WTC11 (cell line): ENCODE measurements around the gene POLR2M. TPM values are rescaled to one million over a fixed set of nuclear protein-coding genes. Genes with fewer than 3 reads are reported as not detected.

Source experiments
- ATAC-seq: fragments of 200-7000 bp; cut with Tn5 transposase; 2 replicates; pipeline ENCODE4 v1.10.0; 2021; ENCODE audit warnings: mild to moderate bottlenecking, moderate library complexity
- CTCF ChIA-PET: fragments of 300-600 bp; sonication (Branson Sonifier 250); formaldehyde crosslinking; loops from one replicate; lab custom pipeline; 2021; ENCODE audit warnings: antibody characterized with exemption; lab: Charles Lee
- POLR2A ChIA-PET: fragments of 350-600 bp; sonication (Branson Sonifier 250); formaldehyde crosslinking; loops from one replicate; lab custom pipeline; 2021; ENCODE audit warnings: antibody characterized with exemption; lab: Charles Lee
- DNase-seq: peaks from one replicate; pipeline ENCODE4 v3.0.0; 2021; ENCODE audit warnings: low spot score
- H3K27ac Mint-ChIP-seq: 2 replicates; pipeline ENCODE4 v1.8.0; 2021; ENCODE audit warnings: mixed read lengths
- H3K27me3 Mint-ChIP-seq: 2 replicates; pipeline ENCODE4 v1.8.0; 2021; ENCODE audit warnings: low read depth, mild to moderate bottlenecking, moderate library complexity, mixed read lengths
- H3K36me3 Mint-ChIP-seq: 2 replicates; pipeline ENCODE4 v1.8.0; 2021; ENCODE audit warnings: mixed read lengths
- H3K4me1 Mint-ChIP-seq: 2 replicates; pipeline ENCODE4 v1.8.0; 2022; ENCODE audit warnings: mixed read lengths
- H3K4me3 Mint-ChIP-seq: 2 replicates; pipeline ENCODE4 v1.8.0; 2021; ENCODE audit warnings: mild to moderate bottlenecking, moderate library complexity, mixed read lengths
- H3K9me3 Mint-ChIP-seq: 2 replicates; pipeline ENCODE4 v1.8.0; 2021; ENCODE audit warnings: mixed read lengths
- ATF1 ChIP-seq: sonication (generic); formaldehyde crosslinking; IDR thresholded peaks from 2 replicates; pipeline ENCODE4 v1.8.1; 2023; ENCODE audit warnings: mild to moderate bottlenecking, moderate library complexity, missing genetic modification reagents
- CBFB ChIP-seq: sonication (generic); formaldehyde crosslinking; IDR thresholded peaks from 2 replicates; pipeline ENCODE4 v1.8.1; 2022; ENCODE audit warnings: mild to moderate bottlenecking, low read depth, missing genetic modification reagents
- ESRRA ChIP-seq: sonication (generic); formaldehyde crosslinking; IDR thresholded peaks from 2 replicates; pipeline ENCODE4 v1.8.1; 2022; ENCODE audit warnings: mild to moderate bottlenecking, missing genetic modification reagents, borderline replicate concordance
- ETV6 ChIP-seq: sonication (generic); formaldehyde crosslinking; IDR thresholded peaks from 2 replicates; pipeline ENCODE4 v1.8.1; 2022; ENCODE audit warnings: mild to moderate bottlenecking, missing genetic modification reagents
- MYBL2 ChIP-seq: sonication (generic); formaldehyde crosslinking; IDR thresholded peaks from 2 replicates; pipeline ENCODE4 v1.8.1; 2023; ENCODE audit warnings: mild to moderate bottlenecking, moderate library complexity, missing genetic modification reagents
- NFATC4 ChIP-seq: fragments of 250-450 bp; sonication (Bioruptor Pico); IDR thresholded peaks from 2 replicates; pipeline ENCODE4 v1.9.0; 2021; ENCODE audit warnings: mild to moderate bottlenecking
- NFYB ChIP-seq: sonication (generic); formaldehyde crosslinking; conservative IDR thresholded peaks from 2 replicates; pipeline ENCODE4 v1.8.0; 2022; ENCODE audit warnings: low read depth, missing genetic modification reagents
- NR2C2 ChIP-seq: sonication (generic); formaldehyde crosslinking; IDR thresholded peaks from 2 replicates; pipeline ENCODE4 v1.8.0; 2022; ENCODE audit warnings: mild to moderate bottlenecking, missing genetic modification reagents
- NR3C1 ChIP-seq: sonication (generic); formaldehyde crosslinking; conservative IDR thresholded peaks from 2 replicates; pipeline ENCODE4 v1.8.1; 2023; ENCODE audit warnings: low read depth, mild to moderate bottlenecking, missing genetic modification reagents
- TEAD1 ChIP-seq: sonication (generic); formaldehyde crosslinking; IDR thresholded peaks from 2 replicates; pipeline ENCODE4 v1.8.0; 2022; ENCODE audit warnings: mild to moderate bottlenecking, missing genetic modification reagents
- ZBTB21 ChIP-seq: sonication (generic); formaldehyde crosslinking; IDR thresholded peaks from 2 replicates; pipeline ENCODE4 v1.8.1; 2023; ENCODE audit warnings: mild to moderate bottlenecking, missing genetic modification reagents, borderline replicate concordance
- total RNA-seq: library from RNA; stranded (reverse); gene quantifications from 3 replicates; pipeline ENCODE4 v1.2.3, GENCODE V29; 2021
- TF ChIP-seq, protein P1 (sequence below): fragments of 250-450 bp; sonication (Bioruptor Pico); conservative IDR thresholded peaks from 2 replicates; pipeline ENCODE4 v1.9.0; 2021; ENCODE audit warnings: mild to moderate bottlenecking
- TF ChIP-seq, protein P2 (sequence below): sonication (generic); formaldehyde crosslinking; IDR thresholded peaks from 2 replicates; pipeline ENCODE4 v1.8.0; 2023; ENCODE audit warnings: missing genetic modification reagents
- TF ChIP-seq, protein P3 (sequence below): sonication (generic); formaldehyde crosslinking; IDR thresholded peaks from 2 replicates; pipeline ENCODE4 v1.8.1; 2023; ENCODE audit warnings: mild to moderate bottlenecking, missing genetic modification reagents, moderate library complexity
- TF ChIP-seq, protein P4 (sequence below): fragments of 250-450 bp; sonication (Bioruptor Pico); IDR thresholded peaks from 2 replicates; pipeline ENCODE4 v1.9.0; 2021; ENCODE audit warnings: mild to moderate bottlenecking, borderline replicate concordance
- TF ChIP-seq, protein P5 (sequence below): sonication (generic); formaldehyde crosslinking; IDR thresholded peaks from 2 replicates; pipeline ENCODE4 v1.8.1; 2022; ENCODE audit warnings: low read depth, missing genetic modification reagents, borderline replicate concordance
- TF ChIP-seq, protein P6 (sequence below): fragments of 250-450 bp; sonication (Bioruptor Pico); IDR thresholded peaks from 2 replicates; pipeline ENCODE4 v1.8.0; 2021; ENCODE audit warnings: mild to moderate bottlenecking
- TF ChIP-seq, protein P7 (sequence below): fragments of 250-450 bp; sonication (Bioruptor Pico); IDR thresholded peaks from 2 replicates; pipeline ENCODE4 v1.9.0; 2021; ENCODE audit warnings: mild to moderate bottlenecking

The POLR2M gene
- total RNA-seq, 1 experiment from 2014 or later, result 84.4 TPM

DNA sequence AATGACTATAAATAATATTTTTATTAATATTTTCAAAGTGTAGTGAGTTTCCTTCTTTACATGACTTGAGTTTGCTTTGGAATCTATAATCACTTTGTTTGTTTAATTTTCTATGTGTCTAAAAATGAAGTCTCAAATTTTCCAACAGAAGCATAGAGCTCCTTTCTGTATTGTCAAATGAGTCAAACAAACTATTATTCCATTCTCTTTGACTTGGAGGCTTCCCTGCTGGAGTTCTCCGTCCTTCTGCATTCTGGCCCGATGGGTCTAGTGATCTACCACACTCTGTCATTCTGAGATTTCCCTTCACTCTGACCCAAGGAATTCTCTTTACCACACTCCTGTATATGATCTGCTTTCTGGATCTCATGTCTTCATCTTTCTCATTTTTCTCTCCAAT lies 30.1 kb downstream of the POLR2M start:
- H3K27me3 Mint-ChIP-seq, result no peaks in the 10 kb centered on the region
- POLR2A ChIA-PET, result no interaction called here
- peaks cover 3% of the 10 kb centered on the region; the same call in 1 of the 2 replicates for H3K36me3 Mint-ChIP-seq
- no peak overlapping the region for H3K4me3 Mint-ChIP-seq
- CTCF ChIA-PET, result interaction anchor here (1.2 kb wide), 1 partner anchor 11 kb away, joined by 3 read pairs; no protein-coding TSS in a partner anchor
- H3K4me1 Mint-ChIP-seq, result peaks cover 19% of the 10 kb centered on the region
- peaks cover 6% of the 10 kb centered on the region for H3K9me3 Mint-ChIP-seq
- no peak overlapping the region for H3K27ac Mint-ChIP-seq
- DNase-seq (no peak), ATAC-seq (no peak)
- TF ChIP-seq, protein P1, sequence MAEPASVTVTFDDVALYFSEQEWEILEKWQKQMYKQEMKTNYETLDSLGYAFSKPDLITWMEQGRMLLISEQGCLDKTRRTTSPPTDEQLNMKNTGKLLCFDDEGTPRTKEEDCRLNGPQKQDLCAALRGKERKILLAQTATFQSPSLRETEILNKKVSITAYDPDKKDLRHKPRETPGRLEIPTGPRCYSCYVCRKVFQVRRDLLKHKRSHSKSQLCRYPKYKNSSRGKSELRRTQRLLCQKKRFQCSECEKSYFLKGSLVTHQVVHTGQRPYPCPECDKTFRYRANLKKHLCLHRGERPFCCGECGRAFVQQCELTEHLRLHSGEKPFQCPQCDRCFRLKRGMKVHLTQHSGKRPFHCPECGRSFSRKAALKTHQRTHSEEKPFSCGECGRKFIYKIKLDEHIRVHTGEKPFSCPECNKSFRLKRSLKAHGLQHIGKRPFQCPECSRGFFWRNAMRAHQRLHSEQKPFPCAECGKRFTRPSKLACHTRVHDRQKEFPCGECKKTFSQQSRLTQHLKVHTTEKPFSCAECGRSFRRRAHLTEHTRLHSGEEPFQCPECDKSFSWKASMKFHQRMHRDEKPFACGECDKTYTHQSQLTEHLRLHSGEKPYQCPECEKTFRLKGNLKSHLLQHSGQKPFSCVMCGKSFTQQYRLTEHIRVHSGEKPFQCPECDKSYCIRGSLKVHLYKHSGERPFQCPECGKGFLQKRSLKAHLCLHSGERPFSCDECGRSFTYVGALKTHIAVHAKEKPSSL (CRISPR knock-in tag), result no peak
- TF ChIP-seq ZBTB21 (CRISPR knock-in tag), result no peak
- TF ChIP-seq, protein P2, sequence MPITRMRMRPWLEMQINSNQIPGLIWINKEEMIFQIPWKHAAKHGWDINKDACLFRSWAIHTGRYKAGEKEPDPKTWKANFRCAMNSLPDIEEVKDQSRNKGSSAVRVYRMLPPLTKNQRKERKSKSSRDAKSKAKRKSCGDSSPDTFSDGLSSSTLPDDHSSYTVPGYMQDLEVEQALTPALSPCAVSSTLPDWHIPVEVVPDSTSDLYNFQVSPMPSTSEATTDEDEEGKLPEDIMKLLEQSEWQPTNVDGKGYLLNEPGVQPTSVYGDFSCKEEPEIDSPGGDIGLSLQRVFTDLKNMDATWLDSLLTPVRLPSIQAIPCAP (CRISPR knock-in tag), result no peak
- TF ChIP-seq, protein P3, sequence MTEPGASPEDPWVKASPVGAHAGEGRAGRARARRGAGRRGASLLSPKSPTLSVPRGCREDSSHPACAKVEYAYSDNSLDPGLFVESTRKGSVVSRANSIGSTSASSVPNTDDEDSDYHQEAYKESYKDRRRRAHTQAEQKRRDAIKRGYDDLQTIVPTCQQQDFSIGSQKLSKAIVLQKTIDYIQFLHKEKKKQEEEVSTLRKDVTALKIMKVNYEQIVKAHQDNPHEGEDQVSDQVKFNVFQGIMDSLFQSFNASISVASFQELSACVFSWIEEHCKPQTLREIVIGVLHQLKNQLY (CRISPR knock-in tag), result no peak
- TF ChIP-seq, protein P4, sequence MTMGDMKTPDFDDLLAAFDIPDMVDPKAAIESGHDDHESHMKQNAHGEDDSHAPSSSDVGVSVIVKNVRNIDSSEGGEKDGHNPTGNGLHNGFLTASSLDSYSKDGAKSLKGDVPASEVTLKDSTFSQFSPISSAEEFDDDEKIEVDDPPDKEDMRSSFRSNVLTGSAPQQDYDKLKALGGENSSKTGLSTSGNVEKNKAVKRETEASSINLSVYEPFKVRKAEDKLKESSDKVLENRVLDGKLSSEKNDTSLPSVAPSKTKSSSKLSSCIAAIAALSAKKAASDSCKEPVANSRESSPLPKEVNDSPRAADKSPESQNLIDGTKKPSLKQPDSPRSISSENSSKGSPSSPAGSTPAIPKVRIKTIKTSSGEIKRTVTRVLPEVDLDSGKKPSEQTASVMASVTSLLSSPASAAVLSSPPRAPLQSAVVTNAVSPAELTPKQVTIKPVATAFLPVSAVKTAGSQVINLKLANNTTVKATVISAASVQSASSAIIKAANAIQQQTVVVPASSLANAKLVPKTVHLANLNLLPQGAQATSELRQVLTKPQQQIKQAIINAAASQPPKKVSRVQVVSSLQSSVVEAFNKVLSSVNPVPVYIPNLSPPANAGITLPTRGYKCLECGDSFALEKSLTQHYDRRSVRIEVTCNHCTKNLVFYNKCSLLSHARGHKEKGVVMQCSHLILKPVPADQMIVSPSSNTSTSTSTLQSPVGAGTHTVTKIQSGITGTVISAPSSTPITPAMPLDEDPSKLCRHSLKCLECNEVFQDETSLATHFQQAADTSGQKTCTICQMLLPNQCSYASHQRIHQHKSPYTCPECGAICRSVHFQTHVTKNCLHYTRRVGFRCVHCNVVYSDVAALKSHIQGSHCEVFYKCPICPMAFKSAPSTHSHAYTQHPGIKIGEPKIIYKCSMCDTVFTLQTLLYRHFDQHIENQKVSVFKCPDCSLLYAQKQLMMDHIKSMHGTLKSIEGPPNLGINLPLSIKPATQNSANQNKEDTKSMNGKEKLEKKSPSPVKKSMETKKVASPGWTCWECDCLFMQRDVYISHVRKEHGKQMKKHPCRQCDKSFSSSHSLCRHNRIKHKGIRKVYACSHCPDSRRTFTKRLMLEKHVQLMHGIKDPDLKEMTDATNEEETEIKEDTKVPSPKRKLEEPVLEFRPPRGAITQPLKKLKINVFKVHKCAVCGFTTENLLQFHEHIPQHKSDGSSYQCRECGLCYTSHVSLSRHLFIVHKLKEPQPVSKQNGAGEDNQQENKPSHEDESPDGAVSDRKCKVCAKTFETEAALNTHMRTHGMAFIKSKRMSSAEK (CRISPR knock-in tag), result no peak
- no peak for TF ChIP-seq NR3C1
- TF ChIP-seq, protein P5, sequence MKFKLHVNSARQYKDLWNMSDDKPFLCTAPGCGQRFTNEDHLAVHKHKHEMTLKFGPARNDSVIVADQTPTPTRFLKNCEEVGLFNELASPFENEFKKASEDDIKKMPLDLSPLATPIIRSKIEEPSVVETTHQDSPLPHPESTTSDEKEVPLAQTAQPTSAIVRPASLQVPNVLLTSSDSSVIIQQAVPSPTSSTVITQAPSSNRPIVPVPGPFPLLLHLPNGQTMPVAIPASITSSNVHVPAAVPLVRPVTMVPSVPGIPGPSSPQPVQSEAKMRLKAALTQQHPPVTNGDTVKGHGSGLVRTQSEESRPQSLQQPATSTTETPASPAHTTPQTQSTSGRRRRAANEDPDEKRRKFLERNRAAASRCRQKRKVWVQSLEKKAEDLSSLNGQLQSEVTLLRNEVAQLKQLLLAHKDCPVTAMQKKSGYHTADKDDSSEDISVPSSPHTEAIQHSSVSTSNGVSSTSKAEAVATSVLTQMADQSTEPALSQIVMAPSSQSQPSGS, result no peak
- TF ChIP-seq MYBL2, result no peak
- TF ChIP-seq ETV6 (CRISPR knock-in tag), result no peak
- no peak for TF ChIP-seq TEAD1 (CRISPR knock-in tag)
- TF ChIP-seq ATF1 (CRISPR knock-in tag), result no peak
- no peak for TF ChIP-seq NFATC4 (CRISPR knock-in tag)
- no peak for TF ChIP-seq CBFB (CRISPR knock-in tag)
- no peak for TF ChIP-seq NR2C2 (CRISPR knock-in tag)
- TF ChIP-seq, protein P6, sequence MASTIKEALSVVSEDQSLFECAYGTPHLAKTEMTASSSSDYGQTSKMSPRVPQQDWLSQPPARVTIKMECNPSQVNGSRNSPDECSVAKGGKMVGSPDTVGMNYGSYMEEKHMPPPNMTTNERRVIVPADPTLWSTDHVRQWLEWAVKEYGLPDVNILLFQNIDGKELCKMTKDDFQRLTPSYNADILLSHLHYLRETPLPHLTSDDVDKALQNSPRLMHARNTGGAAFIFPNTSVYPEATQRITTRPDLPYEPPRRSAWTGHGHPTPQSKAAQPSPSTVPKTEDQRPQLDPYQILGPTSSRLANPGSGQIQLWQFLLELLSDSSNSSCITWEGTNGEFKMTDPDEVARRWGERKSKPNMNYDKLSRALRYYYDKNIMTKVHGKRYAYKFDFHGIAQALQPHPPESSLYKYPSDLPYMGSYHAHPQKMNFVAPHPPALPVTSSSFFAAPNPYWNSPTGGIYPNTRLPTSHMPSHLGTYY (CRISPR knock-in tag), result no peak
- TF ChIP-seq, protein P7, sequence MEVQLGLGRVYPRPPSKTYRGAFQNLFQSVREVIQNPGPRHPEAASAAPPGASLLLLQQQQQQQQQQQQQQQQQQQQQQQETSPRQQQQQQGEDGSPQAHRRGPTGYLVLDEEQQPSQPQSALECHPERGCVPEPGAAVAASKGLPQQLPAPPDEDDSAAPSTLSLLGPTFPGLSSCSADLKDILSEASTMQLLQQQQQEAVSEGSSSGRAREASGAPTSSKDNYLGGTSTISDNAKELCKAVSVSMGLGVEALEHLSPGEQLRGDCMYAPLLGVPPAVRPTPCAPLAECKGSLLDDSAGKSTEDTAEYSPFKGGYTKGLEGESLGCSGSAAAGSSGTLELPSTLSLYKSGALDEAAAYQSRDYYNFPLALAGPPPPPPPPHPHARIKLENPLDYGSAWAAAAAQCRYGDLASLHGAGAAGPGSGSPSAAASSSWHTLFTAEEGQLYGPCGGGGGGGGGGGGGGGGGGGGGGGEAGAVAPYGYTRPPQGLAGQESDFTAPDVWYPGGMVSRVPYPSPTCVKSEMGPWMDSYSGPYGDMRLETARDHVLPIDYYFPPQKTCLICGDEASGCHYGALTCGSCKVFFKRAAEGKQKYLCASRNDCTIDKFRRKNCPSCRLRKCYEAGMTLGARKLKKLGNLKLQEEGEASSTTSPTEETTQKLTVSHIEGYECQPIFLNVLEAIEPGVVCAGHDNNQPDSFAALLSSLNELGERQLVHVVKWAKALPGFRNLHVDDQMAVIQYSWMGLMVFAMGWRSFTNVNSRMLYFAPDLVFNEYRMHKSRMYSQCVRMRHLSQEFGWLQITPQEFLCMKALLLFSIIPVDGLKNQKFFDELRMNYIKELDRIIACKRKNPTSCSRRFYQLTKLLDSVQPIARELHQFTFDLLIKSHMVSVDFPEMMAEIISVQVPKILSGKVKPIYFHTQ (CRISPR knock-in tag), result no peak
- TF ChIP-seq NFYB, result no peak
- no peak for TF ChIP-seq ESRRA (CRISPR knock-in tag)
